GM19395 (cell line): ENCODE results near the gene DNAL4.

Experiments
- ATAC-seq: cut with Tn5 transposase; IDR thresholded peaks from one replicate; pipeline ENCODE4 v1.9.1; 2021; ENCODE audit warnings: mild to moderate bottlenecking, moderate library complexity; ENCODE audit not compliant: unreplicated experiment

DNAL4 gene

GRCh38 chr22:38760477-38761201, 33.3 kb downstream of the DNAL4 start:
- ATAC-seq = no peak

DNA sequence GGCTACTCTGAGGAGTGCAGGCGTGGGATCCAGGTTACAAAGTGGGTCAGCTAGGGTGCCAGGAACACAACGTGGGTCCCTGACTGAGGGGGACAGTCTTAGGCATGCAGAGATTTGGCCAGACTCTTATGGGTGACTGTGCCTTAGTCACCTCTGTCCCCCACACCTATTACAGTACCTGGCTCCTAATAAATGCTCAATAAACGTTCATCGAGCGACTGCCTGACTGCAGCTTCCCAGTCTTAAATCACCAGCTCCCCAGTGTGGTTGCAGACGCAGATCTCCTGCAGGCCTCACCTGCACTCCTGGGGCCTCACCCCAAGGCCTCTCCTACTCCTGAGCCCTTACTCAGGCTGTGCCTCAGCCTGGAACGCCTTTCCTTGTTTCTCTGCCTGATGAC, 34.9 kb downstream of the DNAL4 start:
- ATAC-seq = no peak

- no peak for ATAC-seq
Measured at GRCh38 chr22:38758276-38758945, 35.5 kb downstream of the DNAL4 start.

GRCh38 chr22:38757464-38757757, 36.5 kb downstream of the DNAL4 start:
- ATAC-seq = no peak

DNA sequence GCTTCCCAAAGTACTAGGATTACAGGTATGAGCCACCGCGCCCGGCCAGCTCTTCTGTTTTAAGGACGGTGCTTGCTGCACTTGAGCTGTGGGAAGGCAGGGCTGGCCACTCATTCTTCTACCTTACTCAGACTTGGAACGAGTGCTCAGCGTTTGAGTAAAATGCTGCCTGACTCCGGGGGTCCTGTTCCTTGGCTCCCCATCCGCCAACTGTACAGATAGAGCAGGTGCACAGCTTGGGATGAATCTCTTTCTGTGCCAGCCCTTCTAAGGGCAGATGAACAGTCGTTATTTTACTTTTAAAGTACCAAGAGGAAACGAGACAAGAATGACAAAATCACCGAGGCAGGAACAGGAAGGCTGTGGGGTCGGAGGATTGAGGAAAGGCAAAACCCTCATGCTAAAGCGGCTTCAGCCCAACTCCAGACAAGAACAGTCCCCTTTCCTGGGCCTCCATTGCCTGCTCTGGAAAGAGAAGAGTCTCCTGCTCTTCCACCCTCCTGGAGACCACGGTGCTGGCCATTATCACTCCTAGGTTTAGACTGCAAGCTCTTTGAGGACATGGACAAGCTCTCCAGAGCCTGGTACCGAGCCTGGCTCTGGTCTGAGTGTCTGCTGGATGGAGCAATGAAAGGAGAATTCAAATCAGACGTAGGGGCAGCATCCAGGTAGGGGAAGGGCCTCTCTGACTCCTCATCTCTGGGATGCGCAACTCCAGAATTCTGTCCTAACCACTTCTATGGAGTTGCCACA, 37.1 kb downstream of the DNAL4 start:
- ATAC-seq = no peak

GRCh38 chr22:38755911-38756532, 37.9 kb downstream of the DNAL4 start, which contains the start of gene SUN2:
Gene SUN2, minus strand, starts transcription at chr22:38755998. Its CDS starts 3,370 bp downstream, at chr22:38752628.
- peak; percentile 64 for ATAC-seq

GRCh38 chr22:38755155-38755910, 38.6 kb downstream of the DNAL4 start:
- peak; percentile 16 for ATAC-seq

DNA sequence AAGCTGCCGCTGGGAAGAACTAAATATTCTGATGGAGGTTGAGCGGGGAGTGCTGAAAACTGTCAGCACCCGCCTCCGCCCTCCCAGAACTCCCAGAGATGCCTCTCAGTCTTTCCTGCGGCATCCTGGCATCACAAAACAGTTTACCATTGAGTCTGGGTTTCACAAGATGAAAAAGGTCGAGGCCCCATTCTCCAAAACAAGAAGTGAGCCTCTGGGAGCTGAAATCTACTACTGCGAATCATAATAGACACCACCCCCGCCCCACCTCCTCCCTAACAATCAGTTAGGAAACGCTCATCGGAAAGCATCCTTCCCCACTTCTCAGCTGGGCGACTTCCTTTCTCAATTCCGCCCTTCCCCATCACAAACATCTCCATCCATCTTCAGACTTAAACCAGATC, 39.2 kb downstream of the DNAL4 start:
- ATAC-seq = no peak

DNA sequence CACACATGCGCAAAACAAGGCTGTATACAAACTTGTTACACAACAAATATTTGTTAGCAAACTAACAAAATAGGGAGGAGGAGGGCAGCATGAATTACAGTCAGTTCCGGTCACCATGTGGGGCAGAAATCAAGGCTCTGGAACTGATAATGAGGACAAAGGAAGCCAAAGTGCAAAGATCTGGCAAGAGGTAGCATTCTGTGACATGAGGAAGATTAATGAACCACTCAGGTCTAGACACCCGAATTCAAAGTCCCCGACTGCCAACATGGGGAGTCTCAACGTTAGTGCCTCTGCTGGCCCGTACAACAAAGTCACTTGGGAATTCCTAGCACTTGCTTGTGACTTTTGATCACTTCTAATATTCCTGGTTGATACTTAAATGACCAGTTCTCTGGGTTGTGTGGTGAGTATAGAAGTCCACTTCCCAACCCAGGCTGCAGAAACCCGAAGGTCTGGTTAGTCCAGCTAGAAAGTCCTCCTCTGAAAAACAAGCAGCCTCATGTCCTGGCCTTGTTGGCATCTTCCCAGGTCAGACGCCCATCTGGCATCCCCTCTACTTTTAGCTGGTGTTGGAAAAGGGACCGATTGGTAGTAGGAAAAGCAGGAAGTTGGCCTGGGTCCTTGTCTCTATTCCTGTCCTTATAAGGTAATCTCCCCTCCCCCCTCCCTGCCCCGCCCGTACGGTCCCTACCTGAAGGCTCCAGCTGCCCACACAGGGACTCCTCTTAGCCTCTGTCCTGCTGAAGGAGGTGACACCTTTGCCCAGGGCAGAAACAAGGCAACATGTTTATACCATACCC, 39.8 kb downstream of the DNAL4 start:
- ATAC-seq = no peak

DNA sequence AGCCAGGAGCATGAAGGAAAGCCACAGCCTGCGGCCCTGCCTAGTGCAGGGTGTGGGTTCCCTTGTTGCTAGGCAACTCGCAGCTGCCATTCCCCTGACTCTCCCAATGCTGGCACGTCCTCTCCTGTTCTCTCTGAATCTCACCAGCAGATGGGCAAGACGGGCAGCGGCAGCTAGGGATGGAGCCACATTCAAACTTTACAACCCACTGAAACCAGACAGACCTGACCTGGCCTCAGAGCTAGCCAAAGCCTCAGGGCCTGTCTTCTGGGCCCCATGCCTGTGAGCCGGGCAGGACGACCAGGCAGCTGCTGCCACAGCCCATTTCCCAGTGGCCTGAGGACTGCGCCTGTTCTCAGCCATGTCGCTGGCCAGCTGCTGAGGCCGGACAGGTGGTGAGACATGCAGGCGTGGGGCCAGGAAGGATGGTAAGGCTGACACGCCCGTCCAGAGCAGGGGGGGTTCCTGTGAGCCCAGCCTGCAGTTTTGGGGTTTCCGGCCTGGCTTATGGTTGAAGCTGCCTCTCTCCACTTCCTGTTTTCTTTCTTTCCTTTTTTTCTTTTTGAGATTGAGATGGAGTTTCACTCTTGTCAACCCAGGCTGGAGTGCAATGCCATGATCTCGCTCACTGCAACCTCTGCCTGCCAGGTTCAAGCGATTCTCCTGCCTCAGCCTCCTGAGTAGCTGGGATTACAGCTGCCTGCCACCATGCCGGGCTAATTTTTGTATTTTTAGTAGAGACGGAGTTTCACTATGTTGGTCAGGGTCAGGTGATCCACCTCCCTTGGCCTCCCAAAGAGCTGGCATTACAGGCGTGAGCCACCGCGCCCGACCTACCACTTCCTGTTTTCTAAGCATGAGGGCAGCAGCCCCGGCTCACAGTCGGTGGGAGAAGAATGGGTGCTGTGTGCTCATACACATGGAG, 42.3 kb downstream of the DNAL4 start:
- ATAC-seq = peak; percentile 49

DNA sequence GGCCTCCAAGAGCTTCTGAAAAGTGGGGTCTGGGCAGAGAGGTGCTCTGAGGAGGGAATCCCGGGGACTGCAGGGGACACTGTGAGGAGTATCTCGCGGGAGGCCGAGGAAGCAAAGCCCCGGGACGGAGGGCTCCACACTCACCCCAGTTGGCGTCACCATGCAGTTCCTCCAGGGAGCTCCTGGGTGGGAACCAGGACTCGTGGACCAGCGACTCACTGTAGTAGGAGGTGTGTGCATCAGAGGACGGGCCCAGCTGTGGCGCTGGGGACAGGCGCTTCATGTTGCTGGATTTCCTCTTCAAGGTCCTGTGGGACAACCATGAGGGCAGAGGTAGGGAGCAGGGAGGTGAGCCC, 42.9 kb downstream of the DNAL4 start:
- ATAC-seq = no peak

DNA sequence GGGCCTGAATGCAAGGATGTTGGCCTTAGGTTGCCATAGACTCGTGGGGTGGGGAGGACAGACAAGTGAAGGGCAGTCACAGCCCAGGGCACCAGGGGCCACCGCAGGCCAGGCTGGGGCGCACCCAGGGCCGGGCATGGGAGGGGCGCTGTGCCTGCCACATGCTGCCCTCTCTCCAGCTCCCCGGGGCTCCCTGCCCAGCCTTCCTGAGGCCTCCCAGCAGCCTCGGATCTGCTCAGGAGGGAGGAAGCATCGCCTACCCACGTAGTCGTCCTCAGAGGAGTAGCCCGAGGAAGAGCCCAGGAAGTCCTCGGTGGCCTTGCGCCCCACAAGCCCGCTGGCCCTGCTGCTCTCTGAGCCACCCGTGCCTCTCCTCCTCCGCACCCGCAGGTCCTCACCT, 43.3 kb downstream of the DNAL4 start:
- ATAC-seq = no peak

DNA sequence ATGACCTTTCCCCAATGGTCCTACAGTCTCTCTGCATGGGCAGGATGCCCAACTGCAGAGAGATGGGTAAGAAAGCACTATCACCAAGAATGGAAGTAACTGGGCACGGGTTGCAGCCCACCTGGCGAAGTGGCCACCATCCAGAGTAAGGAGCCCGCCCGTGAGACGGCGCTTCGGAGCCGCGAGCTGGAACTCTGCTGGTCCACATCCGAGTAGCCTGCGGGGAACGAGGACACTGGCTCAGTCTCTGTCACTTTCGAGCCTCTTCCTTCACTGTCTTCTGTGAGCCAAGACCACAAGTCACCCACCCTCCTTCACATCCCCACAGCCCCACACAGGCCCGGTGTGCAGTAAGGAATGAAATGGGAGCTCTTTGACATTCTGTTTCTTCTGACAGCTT, 43.8 kb downstream of the DNAL4 start:
- no peak for ATAC-seq

DNA sequence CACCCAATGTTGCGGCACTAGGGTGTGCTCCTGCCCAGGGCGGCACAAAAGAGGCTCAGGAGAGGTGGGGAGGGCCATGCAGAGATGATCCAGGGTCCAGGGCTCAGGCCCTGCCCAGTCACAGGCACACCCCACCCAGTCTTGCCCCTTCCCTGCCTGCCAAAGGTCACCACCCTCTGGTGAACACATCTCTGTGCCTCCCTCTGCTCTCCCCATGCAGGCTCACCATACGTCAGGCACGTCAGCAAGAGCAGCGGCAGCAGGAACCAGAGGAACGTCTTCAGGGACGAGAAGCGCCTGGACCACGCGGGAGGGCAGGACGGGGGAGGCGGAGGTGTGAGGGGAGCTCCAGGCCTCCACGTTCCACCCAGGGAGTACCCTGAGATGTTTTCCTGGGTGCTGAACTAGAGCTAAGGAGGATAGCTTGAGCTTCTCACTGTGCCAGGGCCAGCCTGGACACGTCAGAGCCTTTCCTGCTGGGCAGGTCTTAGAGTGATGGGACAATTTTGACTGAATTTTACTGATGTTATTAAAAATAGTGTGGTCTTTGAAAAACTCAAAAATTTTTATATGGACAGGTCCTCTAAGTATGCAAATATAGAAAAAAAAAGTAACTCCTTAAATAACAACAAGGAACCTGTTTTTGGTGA, 45.3 kb downstream of the DNAL4 start:
- ATAC-seq = no peak

- no peak for ATAC-seq
Measured at GRCh38 chr22:38745676-38746460, 48.1 kb downstream of the DNAL4 start.

DNA sequence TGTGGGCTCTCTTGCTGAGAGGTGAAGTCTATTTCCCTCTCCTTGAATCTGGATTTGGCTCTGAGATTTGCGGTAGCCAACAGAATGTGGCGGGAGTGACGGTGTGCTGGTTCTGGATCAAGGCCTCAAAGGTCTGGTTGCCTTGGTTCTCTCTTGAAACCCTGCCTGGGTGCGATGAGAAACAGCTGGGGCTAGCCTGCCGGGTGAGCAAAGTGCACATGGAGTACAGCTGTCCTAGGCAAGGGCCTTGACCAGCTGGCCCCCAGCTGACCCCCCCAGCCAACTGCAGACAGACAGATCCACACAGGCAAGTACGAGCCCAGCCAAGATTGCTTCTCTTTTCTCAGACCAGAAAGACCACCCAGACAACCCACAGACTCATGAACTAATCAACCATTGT, 49.0 kb downstream of the DNAL4 start:
- ATAC-seq = no peak

- ATAC-seq = no peak
Measured at GRCh38 chr22:38742176-38742942, 51.6 kb downstream of the DNAL4 start.
